ENCODE data around the gene KLHL3.
A peak's percentile ranks its signal among the peaks of the same experiment; 100 is the strongest.

KLHL3 gene

DNA sequence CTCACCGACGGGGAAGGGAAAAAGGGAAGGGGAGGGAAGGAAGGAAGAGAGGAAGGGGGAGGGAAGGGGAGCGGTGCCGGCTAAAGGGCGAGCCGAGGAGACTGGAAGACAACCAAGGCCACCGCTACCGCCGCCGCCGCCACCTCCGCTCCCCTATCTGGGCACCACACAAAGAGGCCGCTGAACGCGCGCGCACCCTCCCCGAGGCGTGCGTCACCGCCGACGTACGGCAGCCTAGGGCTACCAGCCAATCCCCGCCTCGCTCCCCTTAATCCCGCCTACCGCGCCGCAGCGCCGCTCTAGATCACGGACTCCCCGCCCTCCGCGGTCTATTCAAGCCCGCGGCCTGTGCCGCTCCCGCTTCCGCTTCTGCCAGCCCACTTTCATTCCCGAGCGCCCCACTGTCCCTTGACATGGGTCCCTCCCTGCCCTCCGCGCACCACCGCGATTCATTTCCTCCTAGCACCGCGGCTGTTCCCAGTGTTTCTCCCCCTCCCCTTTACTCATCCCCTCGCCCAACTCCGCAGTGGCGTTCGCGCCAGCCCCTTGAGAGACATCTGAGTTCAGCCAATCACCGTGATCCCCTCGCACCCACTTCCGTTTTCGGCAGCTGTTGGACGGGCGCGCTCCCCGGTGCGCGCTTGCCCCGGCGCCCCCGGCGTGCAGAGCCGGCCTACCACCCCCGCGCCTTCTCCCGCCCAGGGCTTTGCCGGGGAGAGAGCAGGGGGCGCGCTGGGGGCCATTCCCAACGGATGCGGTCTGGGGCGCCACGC, 18.5 kb upstream of the KLHL3 start, which contains the start of gene HNRNPA0:
Gene HNRNPA0, minus strand, starts transcription at position 176 of the 773 bp plus-strand sequence. CDS start 297 bp downstream, outside the sequence.
- Histone ChIP-seq H3K4me1 (ENCODE audit: control extremely low read depth in 1 of 4, control insufficient read depth in 4 of 4, insufficient read depth in 4 of 4, low read length in 3 of 4) (peaks cover 9 to 33% (median 23%) of the 10 kb centered on the region in 4 experiments), H3K4me3 (ENCODE audit: control insufficient read depth in 1 of 7, extremely low read depth in 1 of 7, insufficient read depth in 4 of 7, low read depth in 2 of 7, low read length in 6 of 7) (peak within 1 kb of the TSS; percentile 85 to 100 (median 99)), H3K36me3 (ENCODE audit: control insufficient read depth in 4 of 4, insufficient read depth in 4 of 4, low read length in 3 of 4) (peaks cover 0 to 15% (median 2%) of the 10 kb centered on the region in 4 experiments), H3K27me3 (replicated peaks in 2 of 5; ENCODE audit: control insufficient read depth in 4 of 5, insufficient read depth in 5 of 5, low read length in 4 of 5) (no peaks in the 10 kb centered on the region), H3K9me3 (ENCODE audit: control extremely low read depth in 1 of 5, control insufficient read depth in 4 of 5, insufficient read depth in 2 of 5, low read depth in 1 of 5, low read length in 4 of 5) (no peaks in the 10 kb centered on the region), H3K27ac (ENCODE audit: insufficient read depth in 1 of 2, low read depth in 1 of 2, low read length in 2 of 2, poor library complexity in 1 of 2, severe bottlenecking in 2 of 2) (peak within 1 kb of the TSS; percentile 100)
- DNase-seq: peak; percentile 99 to 100 (median 100)
- POLR2A ChIA-PET: interaction anchor here (0.6 to 0.7 kb wide), 4 partner anchors 19 to 356 kb away, joined by 3 to 5 read pairs (median 3); partner anchors contain the start of gene KLHL3
- 0% methylated on average over 66 of the region's 79 CpGs for WGBS (ENCODE audit: insufficient coverage)
- CTCF ChIA-PET: interaction anchor here (0.9 to 2.5 kb wide), 7 partner anchors 12 to 379 kb away, joined by 3 to 14 read pairs (median 3); no protein-coding TSS in a partner anchor

DNA sequence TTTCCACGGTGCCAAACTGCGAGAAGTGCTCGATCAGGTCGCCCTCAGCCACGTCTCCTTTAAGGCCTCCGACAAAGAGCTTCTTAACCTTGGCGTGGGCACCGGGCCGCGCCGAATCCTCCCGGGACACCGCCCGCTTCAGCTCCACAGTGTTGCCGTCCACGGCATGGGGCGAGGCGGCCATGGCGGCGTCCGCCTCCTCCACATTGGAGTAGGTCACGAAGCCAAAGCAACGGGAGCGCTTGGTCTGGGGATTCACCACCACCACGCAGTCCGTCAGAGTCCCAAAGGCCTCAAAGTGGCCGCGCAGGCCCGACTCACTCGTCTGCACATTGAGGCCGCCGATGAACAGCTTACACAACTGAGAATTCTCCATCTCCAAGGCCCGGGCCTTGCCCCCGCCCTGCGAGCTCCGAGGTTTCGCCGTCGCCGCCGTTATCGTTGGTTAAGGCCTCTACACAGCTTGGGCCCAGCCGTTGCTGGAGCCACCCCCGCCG, 17.9 kb upstream of the KLHL3 start:
- CTCF ChIA-PET: interaction anchor here (0.8 to 2.5 kb wide), 10 partner anchors 12 to 380 kb away, joined by 3 to 14 read pairs (median 3); no protein-coding TSS in a partner anchor
- no peaks in the 10 kb centered on the region for H3K27me3 ChIP-seq (replicated peaks in 2 of 5; ENCODE audit: control insufficient read depth in 4 of 5, insufficient read depth in 5 of 5, low read length in 4 of 5)
- DNase-seq: no peak

DNA sequence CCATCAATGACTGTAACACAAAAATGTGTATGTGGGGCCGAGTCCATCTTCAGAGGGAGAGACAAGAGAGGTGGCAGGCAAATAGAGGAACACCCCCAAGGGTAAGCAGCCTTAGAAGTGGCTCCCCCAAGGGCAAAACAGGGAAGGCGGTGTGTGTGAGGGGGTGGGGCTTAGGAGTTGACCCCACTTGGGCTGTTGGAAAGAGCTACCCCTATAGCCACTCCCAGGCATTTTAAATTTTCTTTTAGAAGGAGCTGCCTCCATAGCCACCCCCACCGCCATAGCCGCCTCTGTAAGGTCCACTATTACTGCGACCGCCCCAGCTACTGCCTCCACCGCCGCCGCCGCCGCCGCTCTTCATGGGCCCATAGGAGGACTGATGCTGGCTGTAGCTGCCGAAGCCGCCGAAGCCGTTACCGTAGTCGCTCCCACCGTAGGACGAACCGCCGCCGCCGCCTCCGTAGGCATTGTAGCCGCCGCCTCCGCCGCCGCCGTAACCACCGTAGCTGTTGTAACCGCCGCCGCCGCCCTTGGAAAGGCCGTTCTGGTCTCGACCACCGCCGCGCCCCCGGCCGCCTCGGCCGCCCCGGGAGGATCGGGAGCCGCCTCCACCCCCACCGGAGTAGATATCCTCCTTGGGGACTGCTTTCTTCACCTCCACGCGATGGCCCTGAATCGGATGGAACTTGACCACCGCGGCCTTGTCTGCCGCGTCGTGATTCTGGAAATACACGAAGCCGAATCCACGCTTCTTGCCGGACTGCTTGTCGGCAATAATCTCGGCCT, 17.2 kb upstream of the KLHL3 start:
- POLR2A ChIA-PET: interaction anchor here (0.6 to 1.0 kb wide), 3 partner anchors 10 to 355 kb away, joined by 3 to 5 read pairs (median 3); partner anchors contain the start of gene KLHL3
- CTCF ChIA-PET: interaction anchor here (0.7 to 2.5 kb wide), 11 partner anchors 11 to 380 kb away, joined by 3 to 14 read pairs (median 3); no protein-coding TSS in a partner anchor
- Histone ChIP-seq H3K4me3 (ENCODE audit: control insufficient read depth in 1 of 7, extremely low read depth in 1 of 7, insufficient read depth in 4 of 7, low read depth in 2 of 7, low read length in 6 of 7) (peak overlapping the region; percentile 85 to 100 (median 99)), H3K4me1 (ENCODE audit: control extremely low read depth in 1 of 4, control insufficient read depth in 4 of 4, insufficient read depth in 4 of 4, low read length in 3 of 4) (peaks cover 9 to 33% (median 23%) of the 10 kb centered on the region in 4 experiments), H3K27ac (ENCODE audit: insufficient read depth in 1 of 2, low read depth in 1 of 2, low read length in 2 of 2, poor library complexity in 1 of 2, severe bottlenecking in 2 of 2) (peak overlapping the region; percentile 100), H3K9me3 (ENCODE audit: control extremely low read depth in 1 of 5, control insufficient read depth in 4 of 5, insufficient read depth in 2 of 5, low read depth in 1 of 5, low read length in 4 of 5) (no peaks in the 10 kb centered on the region), H3K27me3 (replicated peaks in 2 of 5; ENCODE audit: control insufficient read depth in 4 of 5, insufficient read depth in 5 of 5, low read length in 4 of 5) (no peaks in the 10 kb centered on the region), H3K36me3 (ENCODE audit: control insufficient read depth in 4 of 4, insufficient read depth in 4 of 4, low read length in 3 of 4) (peaks cover 0 to 16% (median 2%) of the 10 kb centered on the region in 4 experiments)
- peak in 2 of 3 donors; percentile 33 to 51 for DNase-seq
- 0% methylated on average over 52 of the region's 63 CpGs for WGBS (ENCODE audit: insufficient coverage)

More for the DNA sequence above, 17.9 kb upstream of the KLHL3 start:
- peak overlapping the region; percentile 85 to 100 (median 99) for H3K4me3 ChIP-seq (ENCODE audit: control insufficient read depth in 1 of 7, extremely low read depth in 1 of 7, insufficient read depth in 4 of 7, low read depth in 2 of 7, low read length in 6 of 7)
- POLR2A ChIA-PET: interaction anchor here (0.6 to 0.7 kb wide), 2 partner anchors 18 to 355 kb away, joined by 3 to 5 read pairs; partner anchors contain the start of gene KLHL3
- H3K9me3 ChIP-seq (ENCODE audit: control extremely low read depth in 1 of 5, control insufficient read depth in 4 of 5, insufficient read depth in 2 of 5, low read depth in 1 of 5, low read length in 4 of 5): no peaks in the 10 kb centered on the region
- H3K27ac ChIP-seq (ENCODE audit: insufficient read depth in 1 of 2, low read depth in 1 of 2, low read length in 2 of 2, poor library complexity in 1 of 2, severe bottlenecking in 2 of 2): peak overlapping the region; percentile 100
- 0% methylated on average over 39 of the region's 45 CpGs for WGBS (ENCODE audit: insufficient coverage)
- peaks cover 9 to 33% (median 23%) of the 10 kb centered on the region in 4 experiments for H3K4me1 ChIP-seq (ENCODE audit: control extremely low read depth in 1 of 4, control insufficient read depth in 4 of 4, insufficient read depth in 4 of 4, low read length in 3 of 4)
- peaks cover 0 to 16% (median 2%) of the 10 kb centered on the region in 4 experiments for H3K36me3 ChIP-seq (ENCODE audit: control insufficient read depth in 4 of 4, insufficient read depth in 4 of 4, low read length in 3 of 4)

DNA sequence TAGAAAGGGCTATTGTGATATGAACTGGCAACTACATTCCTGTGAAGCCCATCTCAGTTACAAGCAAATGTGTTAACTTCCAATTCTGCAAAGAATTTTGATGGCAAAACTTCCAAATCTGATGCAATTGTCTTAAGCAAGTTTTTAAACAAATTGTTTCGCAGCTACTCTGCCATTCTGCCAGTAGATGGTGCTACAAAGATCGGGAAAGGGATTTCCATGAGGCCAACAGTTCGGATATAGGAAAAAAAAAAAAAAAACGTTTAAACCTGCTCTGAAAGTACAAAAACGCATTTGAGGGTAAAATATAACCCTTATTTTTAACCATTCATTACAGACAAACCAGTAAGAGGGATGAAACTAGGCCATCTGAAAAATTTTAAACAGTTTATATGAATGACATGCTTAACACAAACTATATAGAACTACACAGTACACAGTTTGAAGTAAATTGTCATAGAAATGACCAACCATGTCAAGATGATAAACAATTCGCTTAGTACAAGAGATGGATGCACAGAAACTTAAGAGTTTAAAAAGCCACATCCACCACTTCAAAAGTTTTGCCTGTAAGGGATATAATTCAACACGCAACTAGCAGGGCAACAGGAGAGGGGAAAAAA, 16.1 kb upstream of the KLHL3 start:
- peaks cover 0 to 16% (median 2%) of the 10 kb centered on the region in 4 experiments for H3K36me3 ChIP-seq (ENCODE audit: control insufficient read depth in 4 of 4, insufficient read depth in 4 of 4, low read length in 3 of 4)
- H3K4me3 ChIP-seq (ENCODE audit: control insufficient read depth in 1 of 7, extremely low read depth in 1 of 7, insufficient read depth in 4 of 7, low read depth in 2 of 7, low read length in 6 of 7): peak overlapping the region in 6 of 7 experiments; percentile 87 to 100 (median 99)
- H3K27me3 ChIP-seq (replicated peaks in 2 of 5; ENCODE audit: control insufficient read depth in 4 of 5, insufficient read depth in 5 of 5, low read length in 4 of 5): no peaks in the 10 kb centered on the region
- no peaks in the 10 kb centered on the region for H3K9me3 ChIP-seq (ENCODE audit: control extremely low read depth in 1 of 5, control insufficient read depth in 4 of 5, insufficient read depth in 2 of 5, low read depth in 1 of 5, low read length in 4 of 5)
- peak overlapping the region; percentile 43 to 100 for H3K27ac ChIP-seq (ENCODE audit: insufficient read depth in 1 of 2, low read depth in 1 of 2, low read length in 2 of 2, poor library complexity in 1 of 2, severe bottlenecking in 2 of 2)
- peaks cover 9 to 33% (median 23%) of the 10 kb centered on the region in 4 experiments for H3K4me1 ChIP-seq (ENCODE audit: control extremely low read depth in 1 of 4, control insufficient read depth in 4 of 4, insufficient read depth in 4 of 4, low read length in 3 of 4)
- DNase-seq: peak; percentile 48 to 62 (median 49)
- ChIA-PET POLR2A (interaction anchor here (0.6 kb wide), 1 partner anchor 92 kb away, joined by 3 read pairs; no protein-coding TSS in a partner anchor), CTCF (interaction anchor here (0.7 to 1.8 kb wide), 14 partner anchors 8 to 1954 kb away, joined by 3 to 19 read pairs (median 4); partner anchors contain the start of gene KLHL3)
- 0% methylated on average over 2 of the region's 7 CpGs for WGBS (ENCODE audit: insufficient coverage)

DNA sequence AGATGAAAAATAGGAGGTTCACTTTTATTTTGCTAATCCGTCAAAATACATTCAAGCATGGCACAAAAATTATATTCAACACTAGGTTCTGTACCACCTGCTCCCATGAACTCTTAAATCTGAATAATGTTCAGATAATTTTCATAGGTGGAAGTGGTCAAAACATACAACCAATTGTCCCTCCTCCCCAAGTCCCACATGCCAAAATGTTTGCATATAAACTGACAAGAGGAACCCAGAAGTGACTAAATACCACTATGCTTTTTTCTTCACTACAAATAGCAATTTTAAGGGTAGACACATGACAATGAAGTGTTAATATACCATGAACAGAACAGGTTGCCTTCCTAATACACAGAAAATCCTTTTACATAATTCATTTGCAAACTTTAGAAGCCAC, 14.5 kb upstream of the KLHL3 start:
- Histone ChIP-seq H3K36me3 (ENCODE audit: control insufficient read depth in 4 of 4, insufficient read depth in 4 of 4, low read length in 3 of 4) (peaks cover 0 to 16% (median 2%) of the 10 kb centered on the region in 4 experiments), H3K4me1 (ENCODE audit: control extremely low read depth in 1 of 4, control insufficient read depth in 4 of 4, insufficient read depth in 4 of 4, low read length in 3 of 4) (peaks cover 9 to 33% (median 23%) of the 10 kb centered on the region in 4 experiments), H3K4me3 (ENCODE audit: control insufficient read depth in 1 of 7, extremely low read depth in 1 of 7, insufficient read depth in 4 of 7, low read depth in 2 of 7, low read length in 6 of 7) (peak overlapping the region in 1 of 7 experiments; percentile 5), H3K27ac (ENCODE audit: insufficient read depth in 1 of 2, low read depth in 1 of 2, low read length in 2 of 2, poor library complexity in 1 of 2, severe bottlenecking in 2 of 2) (no peak overlapping the region), H3K27me3 (replicated peaks in 2 of 5; ENCODE audit: control insufficient read depth in 4 of 5, insufficient read depth in 5 of 5, low read length in 4 of 5) (no peaks in the 10 kb centered on the region), H3K9me3 (ENCODE audit: control extremely low read depth in 1 of 5, control insufficient read depth in 4 of 5, insufficient read depth in 2 of 5, low read depth in 1 of 5, low read length in 4 of 5) (no peaks in the 10 kb centered on the region)
- ChIA-PET POLR2A (no interaction called here), CTCF (interaction anchor here (1.4 to 12.6 kb wide), 5 partner anchors 9 to 90 kb away, joined by 4 to 338 read pairs (median 13); no protein-coding TSS in a partner anchor)
- no peak for DNase-seq
- WGBS (ENCODE audit: insufficient coverage): no CpG with 5 or more reads among the region's 1 CpG

DNA sequence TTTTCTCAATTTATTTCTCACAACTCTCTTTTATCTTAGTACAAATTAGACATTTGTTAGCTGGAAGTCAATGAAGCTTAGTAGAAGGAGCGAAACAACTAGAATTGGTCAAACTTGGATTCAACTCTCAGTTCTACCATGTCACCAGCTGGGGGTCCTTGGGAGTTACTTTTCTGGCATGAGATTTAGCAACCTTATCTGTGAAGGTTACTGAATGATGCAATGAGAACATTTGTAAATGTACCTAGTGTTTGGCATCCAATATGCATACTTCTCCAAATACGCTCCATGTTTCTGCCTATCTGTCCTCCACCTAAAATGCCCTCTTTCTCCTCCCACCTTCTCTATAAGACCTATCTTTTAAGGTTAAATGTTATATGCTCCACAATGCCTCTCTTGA, 12.0 kb upstream of the KLHL3 start:
- Histone ChIP-seq H3K27me3 (replicated peaks in 2 of 5; ENCODE audit: control insufficient read depth in 4 of 5, insufficient read depth in 5 of 5, low read length in 4 of 5) (no peaks in the 10 kb centered on the region), H3K4me3 (ENCODE audit: control insufficient read depth in 1 of 7, extremely low read depth in 1 of 7, insufficient read depth in 4 of 7, low read depth in 2 of 7, low read length in 6 of 7) (no peak overlapping the region), H3K36me3 (ENCODE audit: control insufficient read depth in 4 of 4, insufficient read depth in 4 of 4, low read length in 3 of 4) (peaks cover 0 to 15% (median 2%) of the 10 kb centered on the region in 4 experiments), H3K27ac (ENCODE audit: insufficient read depth in 1 of 2, low read depth in 1 of 2, low read length in 2 of 2, poor library complexity in 1 of 2, severe bottlenecking in 2 of 2) (no peak overlapping the region), H3K9me3 (ENCODE audit: control extremely low read depth in 1 of 5, control insufficient read depth in 4 of 5, insufficient read depth in 2 of 5, low read depth in 1 of 5, low read length in 4 of 5) (no peaks in the 10 kb centered on the region), H3K4me1 (ENCODE audit: control extremely low read depth in 1 of 4, control insufficient read depth in 4 of 4, insufficient read depth in 4 of 4, low read length in 3 of 4) (peaks cover 9 to 26% (median 20%) of the 10 kb centered on the region in 4 experiments)
- ChIA-PET CTCF (interaction anchor here (0.8 to 12.6 kb wide), 5 partner anchors 8 to 119 kb away, joined by 3 to 338 read pairs (median 7); no protein-coding TSS in a partner anchor), POLR2A (interaction anchor here (0.5 kb wide), 1 partner anchor 108 kb away, joined by 3 read pairs; no protein-coding TSS in a partner anchor)
- DNase-seq: no peak
- WGBS (ENCODE audit: insufficient coverage): 100% methylated on average over 2 of the region's 2 CpGs

Data from common myeloid progenitor, CD34-positive (primary cell).